Peyer's patch (tissue), 4 donors: ENCODE measurements around the gene ZFHX2.

ENCODE experiments used
- POLR2A ChIP-seq, 2 donors: fragments of 450-650 bp; IDR thresholded peaks; one replicate each; pipeline ENCODE4 v1.5.1; 2017; ENCODE audit warnings: antibody characterized with exemption in 2 of 2, mild to moderate bottlenecking in 2 of 2, moderate library complexity in 2 of 2
- TF ChIP-seq, protein P1 (sequence below), 6 experiments: fragments of 450-650 bp in 4 of 6; fragments of 200-600 bp in 2 of 6; sonication (generic) in 1 of 6; IDR thresholded peaks; one replicate each; pipeline ENCODE4 v1.5.1; 2017 to 2019; ENCODE audit warnings: antibody characterized with exemption in 6 of 6, mild to moderate bottlenecking in 3 of 6, moderate library complexity in 1 of 6

DNA sequence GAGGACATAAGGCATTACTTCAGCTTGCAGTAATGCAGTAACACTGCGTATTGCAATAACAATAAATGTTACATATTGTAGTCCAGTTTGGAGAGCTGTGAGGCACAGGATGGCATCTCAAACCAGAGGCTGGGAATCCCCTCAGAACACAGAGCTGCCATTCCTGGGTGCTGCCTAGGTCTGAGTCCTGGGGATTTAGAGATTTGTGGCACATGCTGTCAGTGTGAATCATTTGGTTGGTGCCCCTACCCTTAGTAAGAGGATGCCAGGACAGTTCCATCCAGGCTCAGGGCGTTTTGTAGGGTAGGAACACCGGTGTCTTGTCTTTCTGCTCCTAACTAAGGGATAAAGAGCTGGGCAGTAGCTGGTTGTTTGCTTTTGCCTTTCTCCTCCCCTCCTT, 22.5 kb downstream of the ZFHX2 start:
- no peak for TF ChIP-seq POLR2A (IDR thresholded peaks at IDR 0.05)
- TF ChIP-seq, protein P1, sequence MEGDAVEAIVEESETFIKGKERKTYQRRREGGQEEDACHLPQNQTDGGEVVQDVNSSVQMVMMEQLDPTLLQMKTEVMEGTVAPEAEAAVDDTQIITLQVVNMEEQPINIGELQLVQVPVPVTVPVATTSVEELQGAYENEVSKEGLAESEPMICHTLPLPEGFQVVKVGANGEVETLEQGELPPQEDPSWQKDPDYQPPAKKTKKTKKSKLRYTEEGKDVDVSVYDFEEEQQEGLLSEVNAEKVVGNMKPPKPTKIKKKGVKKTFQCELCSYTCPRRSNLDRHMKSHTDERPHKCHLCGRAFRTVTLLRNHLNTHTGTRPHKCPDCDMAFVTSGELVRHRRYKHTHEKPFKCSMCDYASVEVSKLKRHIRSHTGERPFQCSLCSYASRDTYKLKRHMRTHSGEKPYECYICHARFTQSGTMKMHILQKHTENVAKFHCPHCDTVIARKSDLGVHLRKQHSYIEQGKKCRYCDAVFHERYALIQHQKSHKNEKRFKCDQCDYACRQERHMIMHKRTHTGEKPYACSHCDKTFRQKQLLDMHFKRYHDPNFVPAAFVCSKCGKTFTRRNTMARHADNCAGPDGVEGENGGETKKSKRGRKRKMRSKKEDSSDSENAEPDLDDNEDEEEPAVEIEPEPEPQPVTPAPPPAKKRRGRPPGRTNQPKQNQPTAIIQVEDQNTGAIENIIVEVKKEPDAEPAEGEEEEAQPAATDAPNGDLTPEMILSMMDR (IDR thresholded peaks at IDR 0.05) = no peak
